Lung microvascular endothelial cell (primary cell): ENCODE measurements around the gene COL17A1. TPM values are rescaled to one million over a fixed set of nuclear protein-coding genes. Genes with fewer than 3 reads are reported as not detected.

Experiments used
- DNase-seq, 2 donors: peaks; one replicate each; pipeline versions ENCODE4 v3.0.0 to v3.0.0-alpha.2; 2010; ENCODE audit warnings: low read depth in 2 of 2
- total RNA-seq: library from RNA; depleted of rRNA; stranded (reverse); fragments of >200 nt; gene quantifications from 2 replicates; pipeline ENCODE4 v1.2.1, GENCODE V29; 2014

COL17A1 gene
- total RNA-seq, 1 donor from 2014 or later = under 0.01 TPM

DNA sequence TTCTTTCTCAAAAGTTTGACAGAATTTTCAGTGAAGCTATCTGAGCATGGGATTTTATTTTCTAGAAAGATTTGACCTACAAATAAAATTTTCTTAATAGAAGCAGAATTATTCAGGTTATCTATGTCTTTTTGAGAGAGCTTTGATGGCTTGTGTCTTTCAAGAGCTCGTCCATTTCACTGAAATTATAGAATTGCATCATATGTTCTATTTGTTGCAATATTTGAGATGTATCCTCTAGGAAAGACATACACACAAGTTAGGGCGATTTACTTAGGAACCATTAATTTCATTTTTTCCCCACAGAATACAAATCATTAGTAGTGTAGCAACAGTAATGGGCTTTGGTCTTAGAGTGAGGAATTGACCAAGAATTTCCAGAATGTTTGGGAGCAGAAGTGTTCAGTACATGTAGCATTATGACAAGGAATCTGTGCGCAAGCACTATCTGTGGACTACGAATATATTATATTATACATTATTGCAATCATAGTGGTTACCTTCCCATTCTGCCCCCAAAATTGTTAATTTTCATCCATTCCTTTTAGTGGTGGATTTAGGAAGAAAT lies 12.8 kb upstream of the COL17A1 start:
- no peak for DNase-seq

DNA sequence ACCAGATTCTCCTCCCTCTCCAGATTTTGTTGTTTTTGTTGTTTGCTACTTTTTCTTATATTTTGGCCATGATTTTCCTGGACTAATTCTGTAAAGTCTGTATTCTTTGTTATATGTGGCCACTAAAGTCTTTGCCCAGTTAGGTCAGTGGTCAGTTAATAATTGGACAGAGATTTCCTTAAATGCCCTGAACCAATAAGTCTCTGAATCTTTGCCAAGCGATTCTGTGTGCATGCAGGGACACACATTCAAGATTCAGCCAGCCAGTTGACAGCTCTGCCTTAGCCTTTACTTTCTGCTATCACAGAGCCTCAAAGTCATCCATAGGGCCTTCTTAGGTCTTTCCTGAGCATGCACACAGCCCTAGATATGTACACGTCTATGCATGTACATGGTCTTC lies 11.0 kb upstream of the COL17A1 start:
- DNase-seq = no peak

DNA sequence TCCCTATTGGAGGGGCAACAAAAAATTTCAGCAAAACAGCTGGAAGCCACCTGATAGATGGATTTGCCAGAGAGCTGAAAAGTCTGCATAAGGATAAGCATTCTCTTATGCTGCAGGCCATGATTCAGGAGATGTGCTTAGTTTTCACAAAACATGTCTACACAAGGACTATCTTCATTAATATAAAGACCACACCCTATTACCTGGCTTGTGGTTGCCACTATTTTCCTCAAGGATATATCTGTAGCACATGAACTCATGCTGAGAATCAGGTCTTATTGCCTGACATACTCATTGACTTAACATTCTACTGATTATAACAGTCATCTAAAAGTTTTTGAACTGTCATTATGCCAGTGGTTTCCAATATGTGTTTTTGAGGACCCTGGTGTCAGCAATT lies 7.1 kb upstream of the COL17A1 start:
- no peak for DNase-seq

DNA sequence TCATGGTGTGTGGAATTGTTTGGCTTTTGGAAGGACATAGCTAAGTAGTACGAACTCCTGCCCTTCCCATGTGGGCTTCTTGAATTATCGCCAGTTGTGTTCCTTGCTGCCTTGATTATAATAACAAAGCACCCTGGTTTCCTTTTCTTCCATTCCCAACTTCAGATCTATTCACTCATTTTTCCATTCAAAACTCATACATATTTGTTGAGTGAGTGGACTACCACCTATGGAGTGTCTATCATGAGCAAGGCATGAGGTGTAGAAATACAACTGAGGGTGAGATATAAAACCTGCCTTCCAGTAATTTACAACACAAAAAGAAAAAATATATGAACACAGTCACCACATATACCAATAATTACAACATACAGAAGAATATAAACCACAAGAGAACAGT lies 4.9 kb upstream of the COL17A1 start:
- DNase-seq = no peak

- DNase-seq = no peak
These were observed 3.9 kb upstream of the COL17A1 start for GRCh38 chr10:104089621-104090020.

DNA sequence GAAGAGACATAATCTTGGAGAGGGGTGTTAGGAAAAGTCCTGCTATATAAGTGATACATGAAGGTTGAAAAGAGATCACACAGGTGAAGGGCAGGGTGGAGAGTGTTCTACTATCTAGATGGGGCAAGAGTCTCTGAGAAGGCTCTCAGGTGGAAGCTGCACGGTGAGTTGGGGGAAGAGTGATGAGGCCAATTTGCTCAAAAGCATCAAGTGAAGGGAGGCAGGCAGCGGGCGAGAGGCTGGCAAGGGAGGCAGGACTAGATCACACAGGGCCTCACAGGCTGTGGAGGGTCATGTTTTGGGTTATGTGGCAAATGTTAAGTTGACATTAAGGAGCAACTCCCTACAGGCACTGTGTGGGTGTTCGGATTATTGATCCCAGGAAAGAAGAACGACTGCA lies 2.6 kb upstream of the COL17A1 start:
- no peak for DNase-seq

GRCh38 chr10:104084482-104085142 lies 1.1 kb downstream of the COL17A1 start:
- no peak for DNase-seq

- DNase-seq = no peak
These were observed 3.7 kb downstream of the COL17A1 start for GRCh38 chr10:104081998-104082397.

- peak; percentile 72 to 73 for DNase-seq
These were observed 4.9 kb downstream of the COL17A1 start for GRCh38 chr10:104080762-104081161.

DNA sequence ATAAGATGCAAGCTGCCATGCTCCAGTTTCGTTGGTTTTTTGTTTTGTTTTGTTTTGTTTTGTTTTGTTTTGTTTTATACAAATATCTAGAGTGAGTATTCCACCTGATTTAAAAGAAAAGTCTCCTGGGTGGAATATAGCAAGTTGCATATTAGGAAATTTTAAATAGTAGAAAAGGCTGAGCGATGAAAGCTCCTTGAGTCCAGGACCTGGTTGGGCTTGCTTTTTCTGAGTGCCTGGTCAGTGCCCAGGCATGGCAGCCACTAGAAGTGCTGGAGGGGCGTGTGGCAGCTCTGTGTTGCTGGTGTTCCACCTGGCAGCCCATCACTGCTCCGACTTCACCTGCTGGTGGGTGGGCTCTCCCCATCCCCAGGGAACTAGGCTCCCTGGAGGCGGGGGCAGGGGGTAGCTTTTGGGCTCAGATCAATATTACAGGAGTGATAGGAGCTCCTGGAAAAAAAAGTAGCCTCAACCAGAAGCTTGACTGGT lies 8.0 kb downstream of the COL17A1 start:
- DNase-seq = no peak

DNA sequence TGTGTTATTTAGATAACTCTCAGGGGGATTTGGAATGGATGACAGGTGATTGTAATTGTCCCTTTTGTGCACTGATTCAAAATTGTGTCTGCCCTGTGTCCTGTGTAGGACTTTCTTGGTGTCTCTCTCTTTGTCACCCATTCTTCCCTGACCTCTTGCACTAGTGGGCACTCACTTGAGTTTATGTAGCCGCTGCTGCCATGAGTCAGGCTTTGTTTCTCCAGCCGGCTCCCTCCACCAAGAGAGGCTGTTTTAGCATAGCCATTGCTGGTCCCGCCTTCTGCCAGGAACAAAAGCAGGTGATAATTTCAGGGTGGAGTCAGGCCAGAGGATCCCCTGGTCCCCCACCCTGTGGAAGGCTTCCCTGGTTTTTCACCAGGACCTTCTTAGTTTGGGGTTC lies 8.4 kb downstream of the COL17A1 start:
- DNase-seq = peak; percentile 39 to 51

DNA sequence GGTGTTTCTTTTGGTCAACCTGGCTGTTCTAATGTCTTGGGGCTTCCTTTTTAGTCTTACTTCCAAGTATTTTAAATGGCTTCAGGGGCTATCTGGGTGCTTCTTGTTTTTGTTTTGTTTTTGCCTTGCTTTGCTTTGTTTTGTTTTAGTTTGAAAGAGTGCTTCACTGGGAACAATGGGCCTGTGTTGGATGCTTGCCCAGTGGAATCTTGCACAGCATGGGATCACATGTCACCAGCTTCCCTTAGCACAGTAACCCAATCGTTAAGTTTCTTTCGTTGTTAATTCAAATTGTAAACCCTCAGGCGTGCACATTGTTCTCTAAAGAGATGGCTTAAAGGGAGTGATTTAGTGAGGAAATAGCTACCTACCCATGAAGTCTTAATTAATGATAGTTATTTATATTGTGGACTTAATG lies 8.9 kb downstream of the COL17A1 start:
- DNase-seq = peak; percentile 95 to 98

GRCh38 chr10:104074505-104074904 lies 11.2 kb downstream of the COL17A1 start:
- DNase-seq = no peak

DNA sequence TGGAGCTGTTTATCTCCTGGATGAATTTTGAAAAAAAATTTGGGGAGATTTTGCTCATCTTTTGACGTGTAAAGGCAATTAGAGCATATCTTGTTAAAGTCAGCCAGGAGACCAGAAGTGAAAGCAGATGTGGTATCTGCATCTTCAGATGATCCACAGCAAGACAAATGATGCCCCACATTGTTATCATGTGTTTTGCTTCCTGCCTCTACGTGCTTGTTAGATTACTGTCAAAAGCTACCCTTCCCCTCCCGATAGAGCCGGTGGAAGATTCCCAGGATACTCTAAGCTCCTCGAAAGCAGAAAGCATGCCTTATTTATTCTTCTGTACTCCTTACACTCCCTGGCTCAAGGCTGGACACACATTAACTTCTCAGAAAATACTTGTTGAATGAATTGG lies 12.9 kb downstream of the COL17A1 start:
- DNase-seq = no peak

DNA sequence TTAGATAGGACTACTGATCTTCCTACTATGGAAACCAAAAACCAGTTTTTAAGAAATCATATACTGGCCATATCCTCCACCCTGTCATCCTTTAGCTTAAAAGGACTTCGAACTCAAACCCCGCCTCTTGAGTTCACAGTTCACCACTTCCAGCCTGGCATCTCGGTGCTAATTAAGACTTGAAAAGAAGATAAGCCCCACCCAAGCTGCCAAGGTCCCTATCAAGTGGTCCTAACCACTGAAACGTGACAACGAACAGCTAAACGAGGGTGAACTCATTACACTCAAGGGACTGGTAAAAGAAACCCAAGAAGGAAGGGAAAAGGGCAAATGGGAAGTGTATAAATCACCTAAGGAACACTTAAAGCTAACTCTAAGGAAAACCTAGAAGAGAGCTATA lies 16.1 kb downstream of the COL17A1 start:
- no peak for DNase-seq

GRCh38 chr10:104067525-104067924 lies 18.2 kb downstream of the COL17A1 start:
- no peak for DNase-seq

GRCh38 chr10:104066945-104067344 lies 18.7 kb downstream of the COL17A1 start:
- DNase-seq = no peak

DNA sequence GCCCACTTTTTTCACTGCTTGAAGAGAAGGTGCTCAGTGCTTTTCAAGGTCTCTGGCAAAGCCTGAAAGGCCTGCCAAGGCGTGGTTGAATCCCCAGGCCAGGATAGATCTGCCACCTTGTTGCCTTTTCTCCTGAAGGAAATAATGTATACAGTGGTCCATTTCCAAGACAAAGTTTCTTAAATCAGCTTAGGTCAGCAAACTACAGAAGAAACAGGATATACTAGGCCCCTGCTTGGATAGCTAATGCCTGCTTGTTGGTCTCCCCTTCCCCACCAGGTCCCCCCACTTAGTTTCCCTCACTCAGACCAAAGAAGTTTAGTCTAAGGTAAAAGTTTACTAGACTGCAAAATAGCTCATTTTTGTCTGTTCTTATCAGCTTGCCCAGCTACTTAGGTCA lies 19.9 kb downstream of the COL17A1 start:
- DNase-seq = no peak

- no peak for DNase-seq
These were observed 24.5 kb downstream of the COL17A1 start for GRCh38 chr10:104061196-104061595.

- no peak for DNase-seq
These were observed 26.3 kb downstream of the COL17A1 start for GRCh38 chr10:104059364-104059763.

DNA sequence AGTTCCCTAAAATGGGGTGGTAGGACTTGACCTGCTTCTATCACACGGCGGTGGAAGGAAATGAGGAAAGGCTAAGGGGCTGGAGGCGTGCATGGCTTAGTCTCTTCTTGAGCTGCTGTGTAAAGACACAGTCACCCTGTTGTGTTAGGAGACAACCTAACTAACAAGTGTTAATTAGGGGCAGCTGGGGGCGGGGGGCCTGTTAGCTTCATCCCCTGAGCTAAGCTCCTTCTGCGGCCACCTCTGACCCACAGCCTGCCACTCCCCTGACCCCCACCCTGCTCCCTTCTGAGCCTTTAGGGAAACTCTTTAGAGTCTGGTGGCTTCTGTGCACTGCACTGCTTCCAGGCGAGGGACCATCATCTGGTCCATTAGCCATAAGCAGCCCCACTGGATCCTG lies 28.0 kb downstream of the COL17A1 start:
- DNase-seq = no peak

DNA sequence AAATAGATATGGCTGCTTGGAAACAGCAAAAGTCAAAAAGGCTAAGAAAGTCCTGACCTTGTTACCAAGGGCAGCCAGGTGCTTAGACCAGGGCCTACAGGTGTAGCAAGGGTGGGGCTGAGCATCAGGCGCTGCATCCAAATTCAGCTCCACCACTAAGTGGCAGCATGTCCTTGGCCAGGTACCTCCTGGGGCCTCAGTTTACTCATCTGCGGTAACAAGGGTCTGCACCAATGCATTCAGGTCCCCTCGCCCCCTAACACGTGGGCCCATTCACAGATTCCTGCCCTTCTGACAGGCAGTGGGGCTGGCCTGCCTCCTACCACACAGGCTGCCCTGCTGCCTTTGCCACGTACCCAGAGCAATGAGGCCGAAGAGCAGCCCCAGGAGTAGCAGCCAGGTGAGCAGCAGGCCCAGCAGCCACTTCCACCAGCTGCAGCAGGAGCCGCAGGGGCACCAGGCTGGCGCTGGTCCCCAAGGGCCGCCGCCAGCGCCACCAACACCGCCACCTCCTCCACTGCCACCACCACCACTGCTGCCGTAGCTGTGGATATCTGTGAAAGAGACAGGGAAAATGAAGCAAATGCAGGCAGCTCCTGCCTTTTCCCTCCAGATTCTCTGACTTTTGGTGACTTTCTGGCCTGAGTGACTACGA lies 28.9 kb downstream of the COL17A1 start:
- no peak for DNase-seq

DNA sequence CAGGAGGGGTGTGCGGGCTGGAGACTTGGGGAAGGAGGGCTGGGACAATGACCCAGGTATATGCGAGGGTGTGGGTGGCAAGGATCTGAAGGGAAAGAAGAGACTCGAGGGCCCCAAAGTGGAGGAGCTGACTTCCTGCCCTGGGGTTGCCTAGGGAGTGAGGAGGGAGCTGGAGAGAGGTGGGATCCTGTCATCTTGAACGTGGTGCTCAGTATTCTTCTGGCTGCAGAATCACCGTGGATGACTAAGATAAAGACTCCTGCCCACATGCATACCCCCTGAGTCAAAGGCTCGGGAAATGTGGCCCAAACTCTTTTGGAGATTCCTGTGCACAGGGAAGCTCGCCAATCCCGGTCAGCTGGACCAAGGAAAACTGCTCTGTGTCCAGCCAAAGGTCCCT lies 31.2 kb downstream of the COL17A1 start:
- peak in 1 of 2 donors; percentile 52 for DNase-seq
